HG03196 (cell line): Measurements from ENCODE around the gene INS.

Experiments
- ATAC-seq: cut with Tn5 transposase; IDR thresholded peaks from one replicate; pipeline ENCODE4 v1.9.1; 2021; ENCODE audit not compliant: unreplicated experiment

The INS gene

GRCh38 chr11:2149460-2149859 is 11.5 kb downstream of the INS start:
- no peak for ATAC-seq

GRCh38 chr11:2148595-2148994 is 12.4 kb downstream of the INS start:
- no peak for ATAC-seq

- ATAC-seq = no peak
Measured at GRCh38 chr11:2147391-2147790, 13.6 kb downstream of the INS start.

- no peak for ATAC-seq
Measured at GRCh38 chr11:2146051-2146450, 15.0 kb downstream of the INS start.

- no peak for ATAC-seq
Measured at GRCh38 chr11:2144544-2145248, 16.3 kb downstream of the INS start.

GRCh38 chr11:2143799-2144543 is 17.0 kb downstream of the INS start:
- ATAC-seq = no peak

- no peak for ATAC-seq
Measured at GRCh38 chr11:2143477-2143798, 17.6 kb downstream of the INS start.

- no peak for ATAC-seq
Measured at GRCh38 chr11:2142762-2143202, 18.2 kb downstream of the INS start.

GRCh38 chr11:2142300-2142759 is 18.7 kb downstream of the INS start:
- no peak for ATAC-seq

- no peak for ATAC-seq
Measured at GRCh38 chr11:2140411-2141400, 20.3 kb downstream of the INS start.

GRCh38 chr11:2139621-2140337 is 21.2 kb downstream of the INS start:
- ATAC-seq = no peak

GRCh38 chr11:2139123-2139521 is 21.9 kb downstream of the INS start, which contains the start of gene IGF2:
Gene IGF2 (minus strand): TSS chr11:2139389. CDS start chr11:2135523, 3,866 bp downstream.
- ATAC-seq = no peak

- no peak for ATAC-seq
Measured at GRCh38 chr11:2138431-2139122, 22.4 kb downstream of the INS start.

GRCh38 chr11:2138068-2138430 is 23.0 kb downstream of the INS start:
- no peak for ATAC-seq

- ATAC-seq = no peak
Measured at GRCh38 chr11:2137202-2138067, 23.6 kb downstream of the INS start.

- ATAC-seq = no peak
Measured at GRCh38 chr11:2136952-2137201, 24.1 kb downstream of the INS start.

- no peak for ATAC-seq
Measured at GRCh38 chr11:2136209-2136951, 24.6 kb downstream of the INS start.

GRCh38 chr11:2135648-2136201 is 25.3 kb downstream of the INS start:
- ATAC-seq = no peak
